Esophagus muscularis mucosa (tissue), 4 donors: ENCODE measurements around the gene ALG5.

Source experiments
- CTCF ChIP-seq, 3 experiments: fragments of 200-600 bp in 2 of 3; fragments of 450-650 bp in 1 of 3; sonication (generic) in 2 of 3; IDR thresholded peaks; one replicate each; pipeline ENCODE4 v1.5.1; 2017 to 2019; ENCODE audit warnings: antibody characterized with exemption in 3 of 3, mild to moderate bottlenecking in 2 of 3, moderate library complexity in 1 of 3
- EP300 ChIP-seq: sonication (generic); formaldehyde crosslinking; IDR thresholded peaks from one replicate; pipeline ENCODE4 v1.6.1; 2017; ENCODE audit warnings: antibody characterized with exemption
- POLR2A ChIP-seq: fragments of 450-650 bp; IDR thresholded peaks from one replicate; pipeline ENCODE4 v1.6.1; 2017; ENCODE audit warnings: antibody characterized with exemption, moderate library complexity, mild to moderate bottlenecking, low read depth
- POLR2AphosphoS5 ChIP-seq, 2 donors: sonication (generic); formaldehyde crosslinking; IDR thresholded peaks; one replicate each; pipeline ENCODE4 v1.6.1; 2017; ENCODE audit warnings: antibody characterized with exemption in 2 of 2

- TF ChIP-seq CTCF (IDR thresholded peaks at IDR 0.05) (no peak), POLR2A (no peak), POLR2AphosphoS5 (IDR thresholded peaks at IDR 0.05) (no peak), EP300 (no peak)
Observed at GRCh38 chr13:37037241-37037640, 38.1 kb upstream of the ALG5 start.
